GM21576 (cell line): ENCODE measurements around the gene B3GNT5.
"Not testable (repeated sequence)": the region's sequence is repeated elsewhere in the genome, so short reads cannot be mapped to it uniquely, and the experiment has no call there.

Experiments
- ATAC-seq: cut with Tn5 transposase; IDR thresholded peaks from one replicate; pipeline ENCODE4 v1.9.1; 2021; ENCODE audit warnings: mild to moderate bottlenecking, moderate library complexity; ENCODE audit not compliant: unreplicated experiment

The B3GNT5 gene

DNA sequence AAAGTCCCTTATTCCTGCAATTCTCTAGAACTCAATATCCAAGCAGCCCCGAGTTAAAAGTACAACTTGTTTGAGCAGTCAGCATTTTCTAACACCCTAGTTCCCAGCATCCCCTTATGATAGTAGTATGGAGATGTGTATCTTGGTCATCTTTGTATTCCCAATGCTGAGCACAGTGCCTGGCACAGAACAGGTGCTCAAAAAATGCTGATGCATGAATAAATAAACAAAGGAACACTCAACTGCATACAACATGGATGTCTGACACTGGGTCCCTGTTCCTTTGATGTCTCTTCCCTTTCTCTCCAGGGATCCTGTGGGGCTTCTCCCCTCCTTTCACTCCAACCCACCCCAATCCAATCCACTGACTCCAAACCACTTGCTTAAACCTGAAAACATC lies 23.9 kb upstream of the B3GNT5 start:
- ATAC-seq: no peak

DNA sequence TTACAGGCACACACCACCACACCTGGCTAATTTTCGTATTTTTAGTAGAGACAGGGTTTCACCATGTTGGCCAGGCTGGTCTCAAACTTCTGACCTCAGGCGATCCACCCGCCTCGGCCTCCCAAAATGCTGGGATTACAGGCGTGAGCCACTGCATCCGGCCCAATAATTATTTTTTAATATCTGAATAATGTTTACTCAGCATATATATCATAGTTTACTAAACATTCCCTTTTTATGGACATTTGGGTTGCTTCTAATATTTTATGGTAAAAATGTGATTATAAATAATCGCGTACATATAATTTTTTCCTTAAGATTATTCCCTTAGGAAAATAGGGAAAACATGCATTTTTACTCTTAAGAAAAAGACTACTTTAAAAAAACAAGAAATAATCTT lies 22.8 kb upstream of the B3GNT5 start:
- not testable (repeated sequence) for ATAC-seq

DNA sequence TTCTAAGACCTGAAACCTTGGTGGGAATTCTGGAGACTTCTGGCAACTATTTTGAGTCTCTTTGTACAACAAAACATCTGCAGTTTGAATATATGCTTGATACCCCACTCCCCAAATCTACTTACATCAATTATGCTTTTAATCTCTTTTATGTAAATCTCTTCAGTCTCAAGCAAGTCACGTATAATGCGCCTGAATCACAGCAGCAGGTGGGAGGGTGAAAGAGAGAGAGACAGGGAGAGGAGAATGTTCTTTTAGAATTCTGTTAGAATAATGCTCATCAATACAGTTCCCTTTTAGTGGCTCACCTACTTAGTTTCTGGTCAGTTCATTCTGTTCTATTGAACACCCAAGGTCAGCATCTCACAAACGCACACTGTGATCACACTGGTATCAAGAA lies 22.2 kb upstream of the B3GNT5 start:
- ATAC-seq: no peak

DNA sequence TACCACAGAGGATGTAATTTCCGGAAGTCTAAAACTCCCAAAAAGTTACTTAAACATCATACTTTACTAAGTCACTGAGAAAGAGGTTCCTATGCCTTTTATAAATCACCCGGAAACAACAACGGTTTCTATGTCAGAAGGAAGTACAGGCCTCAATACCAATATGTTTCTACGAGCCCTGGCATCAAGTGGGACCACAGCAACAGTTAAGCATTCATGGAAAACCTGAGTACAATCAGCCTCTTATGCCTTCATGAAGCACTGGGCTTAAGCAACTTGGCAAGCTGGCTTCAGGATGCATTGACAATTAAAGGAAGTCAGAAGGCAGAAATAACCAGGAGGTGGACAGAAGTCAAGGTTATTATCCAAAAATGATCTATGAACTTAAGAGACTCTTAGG lies 19.1 kb upstream of the B3GNT5 start:
- no peak for ATAC-seq

DNA sequence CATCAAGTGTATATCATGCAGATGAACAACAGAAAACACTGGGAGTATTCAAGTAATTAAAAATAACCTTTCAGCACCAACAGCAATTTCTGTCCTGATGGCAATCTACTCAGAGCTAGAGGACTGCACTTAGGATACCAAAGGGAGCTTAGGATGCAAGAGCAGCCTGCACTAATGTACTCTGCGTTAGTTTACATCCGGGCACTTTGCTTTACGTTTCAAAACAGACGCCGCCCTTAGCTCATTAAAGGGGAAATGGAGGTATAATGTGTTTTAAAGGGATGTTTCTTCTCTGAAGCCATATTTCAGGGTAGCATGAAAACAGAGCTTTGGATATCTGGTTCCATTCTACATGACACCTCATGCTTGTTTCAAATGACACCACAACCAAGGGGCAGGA lies 14.0 kb upstream of the B3GNT5 start:
- no peak for ATAC-seq

DNA sequence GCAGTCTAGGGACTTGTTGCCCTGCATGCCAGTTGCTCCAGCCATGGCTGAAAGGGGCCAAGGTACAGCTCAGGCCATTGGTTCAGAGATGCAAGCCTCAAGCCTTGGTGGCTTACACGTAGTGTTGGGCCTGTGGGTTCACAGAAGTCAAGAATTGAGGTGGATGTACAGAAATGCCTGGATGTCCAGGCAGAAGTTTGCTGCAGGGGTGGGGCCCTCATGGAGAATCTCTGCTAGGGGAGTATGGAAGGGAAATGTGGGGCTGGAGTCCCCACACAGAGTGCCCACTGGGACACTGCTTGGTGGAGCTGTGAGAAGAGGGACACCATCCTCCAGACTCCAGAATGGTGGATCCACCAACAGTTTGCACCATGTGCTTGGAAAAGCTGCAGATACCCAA lies 10.6 kb upstream of the B3GNT5 start:
- no peak for ATAC-seq

DNA sequence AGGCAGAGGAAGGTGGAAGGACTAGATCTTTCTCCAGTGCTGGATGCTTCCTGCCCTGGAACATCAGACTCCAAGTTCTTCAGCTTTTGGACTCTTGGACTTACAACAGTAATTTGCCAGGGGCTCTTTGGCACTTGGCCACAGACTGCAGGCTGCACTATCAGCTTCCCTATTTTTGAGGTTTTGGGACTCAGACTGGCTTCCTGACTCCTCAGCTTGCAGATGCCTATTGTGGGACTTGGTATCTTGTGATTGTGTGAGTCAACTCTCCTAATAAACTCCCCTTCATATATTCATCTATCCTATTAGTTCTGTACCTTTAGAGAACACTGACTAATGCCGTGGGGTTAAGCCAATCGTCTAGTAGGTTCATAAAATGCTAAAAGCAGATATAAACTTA lies 8.8 kb upstream of the B3GNT5 start:
- ATAC-seq: no peak

DNA sequence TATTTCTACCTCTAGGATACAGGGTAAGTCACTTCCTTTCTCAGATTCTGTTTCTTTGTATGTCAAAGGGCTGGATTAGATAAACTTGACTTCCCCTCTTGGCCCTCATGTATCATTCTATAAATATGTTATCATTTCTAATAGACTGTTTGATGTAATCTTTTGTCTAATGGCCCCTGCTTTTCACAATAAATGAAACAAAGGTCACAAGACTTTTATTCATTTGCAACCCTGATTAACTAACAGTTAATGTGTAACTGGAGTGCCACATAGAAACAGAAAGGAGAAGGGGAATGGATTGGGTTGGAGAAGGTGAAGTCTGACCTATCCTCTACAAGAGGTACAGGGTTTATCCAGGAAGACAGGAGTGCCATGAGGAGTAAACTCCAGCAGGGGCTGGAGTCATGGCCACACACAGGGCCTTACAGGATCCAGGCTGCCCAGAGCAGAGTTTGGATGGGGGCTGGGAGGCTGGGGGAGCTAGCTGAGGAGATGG lies 8.0 kb upstream of the B3GNT5 start:
- ATAC-seq: no peak

DNA sequence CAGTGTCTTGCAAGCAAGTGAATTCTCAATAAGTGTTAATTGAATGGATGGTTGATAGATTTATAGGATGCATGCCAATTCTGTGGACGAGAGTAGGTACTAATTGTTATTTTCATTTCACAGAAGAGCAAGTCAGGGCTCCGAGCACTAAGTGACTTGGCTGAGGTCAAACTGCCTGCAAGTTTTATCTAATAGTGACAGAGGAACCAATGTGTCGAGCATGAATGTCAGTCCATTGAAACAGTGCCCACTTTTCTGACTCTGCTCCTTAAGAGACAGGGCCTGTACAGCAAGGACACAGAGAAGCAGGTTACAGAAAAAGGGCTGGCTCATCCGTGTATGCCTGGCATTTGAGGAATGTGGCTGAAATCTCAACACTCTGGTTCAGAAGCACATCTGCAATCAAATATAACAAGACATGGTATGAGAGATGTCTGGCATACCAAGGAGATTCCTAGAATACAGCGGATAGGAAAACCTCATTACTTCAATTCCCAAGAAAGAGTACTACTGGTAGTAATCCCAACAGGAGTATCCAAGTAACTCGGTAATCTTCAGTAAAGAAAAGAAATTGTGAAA lies 6.0 kb upstream of the B3GNT5 start:
- ATAC-seq: no peak

DNA sequence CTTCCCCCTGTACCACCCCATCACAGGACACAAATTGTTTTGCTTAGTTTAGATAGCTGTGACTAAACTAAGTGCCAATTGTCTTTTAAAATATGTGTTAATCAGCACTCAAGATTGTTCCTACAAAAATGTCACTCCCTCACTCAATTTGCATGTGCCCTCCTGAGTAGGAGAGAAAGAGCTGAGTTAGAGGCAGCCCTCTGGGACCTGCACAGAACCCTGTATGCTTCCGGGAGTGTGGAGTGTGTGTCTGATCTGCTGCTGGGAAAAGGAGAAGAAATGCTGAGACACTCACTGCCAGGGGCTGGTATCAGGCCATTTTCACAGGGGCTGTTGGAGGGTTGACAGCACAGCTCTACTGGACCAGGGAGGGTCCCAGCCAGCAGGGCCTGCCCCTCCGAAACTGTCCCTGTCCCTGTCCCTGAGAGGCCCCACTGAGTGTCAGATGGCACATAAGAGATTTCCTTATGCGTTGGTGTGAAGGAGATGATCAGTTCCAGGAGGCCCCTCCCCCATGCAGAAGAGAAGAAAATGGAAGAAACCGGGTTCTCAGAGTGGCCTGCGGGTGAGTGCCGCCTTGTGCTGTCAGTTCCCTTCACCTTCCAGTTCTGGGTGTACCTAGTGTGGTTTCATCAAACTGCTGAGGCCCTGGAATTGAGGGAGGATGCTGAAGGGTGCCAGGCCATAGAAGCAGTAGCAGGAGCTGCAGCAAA lies 3.9 kb upstream of the B3GNT5 start:
- no peak for ATAC-seq

DNA sequence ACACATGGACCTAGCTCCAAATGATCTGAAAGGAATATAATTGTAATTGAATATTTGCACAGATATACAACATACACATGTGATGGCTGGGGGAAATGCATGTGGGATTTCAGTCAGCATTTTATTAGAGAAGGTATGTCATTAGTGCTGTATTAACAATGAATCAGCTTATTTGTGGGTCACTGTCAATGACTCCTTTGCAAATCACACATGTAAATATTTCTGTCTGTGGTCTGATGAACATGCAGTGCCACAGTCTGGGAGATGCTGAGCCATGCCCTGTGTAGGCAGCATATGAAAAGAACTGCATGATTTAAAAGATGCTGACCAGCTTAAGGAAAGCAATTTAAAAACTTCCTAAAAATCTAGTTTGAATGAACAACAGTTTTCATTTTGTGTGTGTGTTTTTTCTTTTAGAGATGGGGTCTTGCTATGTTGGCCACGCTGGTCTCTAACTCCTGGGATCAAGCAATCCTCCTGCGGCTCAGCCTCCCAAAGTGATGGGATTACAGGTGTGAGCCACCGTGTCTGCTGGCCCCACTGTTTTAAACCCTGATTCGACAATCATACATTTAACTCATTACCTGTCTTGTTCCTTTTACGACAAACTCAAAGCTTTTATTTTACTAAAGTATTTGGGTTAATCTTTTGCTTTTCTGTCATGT lies 803 bp upstream of the B3GNT5 start:
- ATAC-seq: no peak

DNA sequence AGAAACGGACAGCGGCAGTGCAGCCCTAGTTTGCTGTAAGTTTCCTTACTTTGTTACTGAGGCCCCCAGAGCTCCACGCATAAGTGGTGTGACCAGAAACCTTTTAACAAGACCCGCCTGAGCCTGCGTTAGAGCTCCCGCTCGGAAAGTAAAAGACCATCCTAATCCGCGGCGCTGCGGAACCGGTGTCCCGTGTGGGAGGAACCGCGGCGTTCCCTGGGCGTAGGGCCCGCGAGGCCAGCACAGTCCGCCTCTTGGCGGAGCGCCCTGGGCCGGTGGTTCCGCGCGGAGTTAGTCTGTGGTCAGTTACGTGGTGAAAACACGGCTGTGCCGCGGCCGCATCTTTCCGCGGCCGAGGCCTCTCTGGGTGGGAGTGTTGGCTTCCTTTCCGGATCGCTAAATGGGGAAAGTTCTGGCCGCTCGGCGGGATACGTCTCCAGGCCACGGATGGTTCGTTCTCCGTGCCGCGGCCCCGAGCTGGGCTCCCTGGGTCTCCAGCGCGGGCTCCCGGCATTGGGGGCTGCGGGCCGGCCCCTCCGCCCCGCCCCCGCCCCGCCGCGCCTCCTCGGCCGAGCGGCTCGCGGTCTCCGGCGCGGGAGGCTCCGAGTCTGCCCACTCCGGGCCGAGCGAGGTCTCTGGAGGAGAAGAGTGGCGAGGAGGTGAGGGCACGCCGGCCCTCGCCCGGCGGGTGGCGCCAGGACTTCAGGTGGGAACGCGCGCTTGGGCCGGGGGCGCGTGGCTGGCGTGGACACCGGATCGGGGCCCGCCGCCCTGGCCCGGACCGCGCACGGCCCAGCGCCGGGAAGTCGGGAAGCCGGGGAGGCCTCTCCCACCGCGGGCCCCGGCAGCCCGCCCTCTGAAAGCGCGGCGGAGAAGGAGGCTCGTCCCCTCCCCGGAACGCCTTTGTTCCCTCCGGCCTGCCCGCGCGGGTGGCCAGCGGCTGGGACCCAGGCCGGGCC lies 754 bp downstream of the B3GNT5 start:
- no peak for ATAC-seq

DNA sequence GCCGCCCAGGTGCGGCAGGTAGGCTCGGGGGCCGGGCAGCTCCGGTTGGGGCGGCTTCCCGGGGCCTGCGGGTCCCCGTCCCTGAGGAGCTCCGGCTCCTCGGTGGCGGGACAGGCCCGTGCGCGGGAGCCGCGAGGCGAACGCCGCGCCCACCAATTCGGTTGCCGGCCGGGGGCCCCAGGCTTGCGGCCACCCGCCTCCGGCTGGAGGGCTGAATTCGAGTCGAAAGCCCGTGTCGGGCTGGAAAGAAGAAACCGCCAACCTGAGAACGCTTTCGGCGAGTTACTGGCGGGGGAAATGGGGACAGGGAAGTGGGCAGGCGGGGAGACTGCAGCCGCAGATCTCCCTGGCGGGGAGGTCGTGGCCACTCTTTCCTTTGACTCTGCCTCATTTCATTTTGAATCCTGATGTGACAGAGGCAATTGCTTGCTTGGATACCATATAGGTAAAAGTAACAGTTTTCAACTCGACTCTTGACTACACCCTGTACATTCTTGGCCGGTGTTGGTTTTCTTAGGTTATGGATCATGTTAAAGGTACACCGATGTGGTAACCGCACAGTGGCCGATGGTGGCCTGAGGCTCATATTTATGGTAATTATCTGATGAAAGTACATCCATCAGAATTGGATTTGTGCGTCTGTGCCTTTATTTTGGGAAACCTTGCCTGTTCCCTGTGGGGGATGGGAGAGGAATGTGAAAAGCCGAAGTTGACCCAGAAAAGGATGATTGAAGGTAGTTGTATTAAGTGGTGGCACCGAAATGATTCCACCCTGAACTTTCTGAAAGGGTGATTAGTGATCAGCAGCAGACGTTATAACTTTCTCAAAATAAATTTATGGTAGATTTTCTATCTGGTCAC lies 1.7 kb downstream of the B3GNT5 start:
- ATAC-seq: no peak

DNA sequence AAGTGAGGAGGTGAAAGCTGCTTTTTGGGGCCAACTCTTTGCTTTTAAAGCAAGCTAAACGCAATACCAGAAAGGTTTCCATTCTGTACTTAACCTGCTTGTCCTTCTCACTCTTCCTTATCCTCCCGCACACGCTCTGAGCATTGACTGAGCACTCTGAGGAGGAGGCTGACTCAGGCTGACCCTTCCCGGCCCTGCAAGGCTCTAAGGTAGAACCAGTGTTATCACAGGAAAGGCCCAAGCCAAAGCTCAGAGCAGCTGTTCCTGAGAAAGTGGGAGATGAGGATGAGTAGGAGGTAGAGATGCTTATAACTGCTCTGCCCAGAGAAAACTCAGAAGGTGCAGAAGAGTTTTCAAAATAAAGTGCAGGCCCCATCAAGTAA lies 2.3 kb downstream of the B3GNT5 start:
- ATAC-seq: no peak

DNA sequence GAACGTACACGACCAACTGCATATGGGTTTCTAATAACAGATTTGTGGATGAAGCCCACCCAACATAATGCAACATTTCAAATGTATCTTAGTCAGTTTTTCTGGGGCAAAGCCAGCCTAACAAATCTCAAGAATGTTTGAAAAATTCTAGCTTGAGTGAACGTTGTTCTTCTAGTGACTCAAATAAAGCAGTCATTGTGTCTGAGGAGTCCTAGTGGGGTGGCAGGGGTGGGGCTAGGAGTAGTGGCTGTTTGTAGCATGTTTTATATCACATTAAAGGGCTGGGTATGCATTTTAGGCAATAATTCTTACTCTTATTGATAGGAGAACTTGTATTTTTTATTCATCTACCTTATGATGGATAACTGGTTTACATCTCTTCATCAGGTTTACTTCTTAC lies 6.0 kb downstream of the B3GNT5 start:
- no peak for ATAC-seq

DNA sequence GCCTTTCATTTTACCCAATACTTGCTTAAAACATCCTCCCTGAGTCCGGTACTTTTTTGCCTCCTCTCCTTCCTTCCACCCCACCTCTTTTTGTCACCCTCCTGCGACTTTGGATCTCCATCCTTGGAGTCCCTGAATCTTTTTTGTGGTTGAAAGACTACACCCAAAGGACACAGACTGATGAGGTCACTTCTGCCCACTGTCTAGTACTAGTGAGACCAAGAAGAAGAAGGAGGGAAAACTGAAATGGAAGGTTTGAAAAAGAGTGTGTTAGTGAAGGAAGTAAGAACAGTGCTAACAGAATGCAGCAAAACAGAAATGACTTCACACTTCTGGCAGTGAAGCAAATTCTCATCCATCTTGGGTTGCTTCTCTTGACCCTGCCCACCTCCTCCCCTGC lies 6.6 kb downstream of the B3GNT5 start:
- no peak for ATAC-seq

DNA sequence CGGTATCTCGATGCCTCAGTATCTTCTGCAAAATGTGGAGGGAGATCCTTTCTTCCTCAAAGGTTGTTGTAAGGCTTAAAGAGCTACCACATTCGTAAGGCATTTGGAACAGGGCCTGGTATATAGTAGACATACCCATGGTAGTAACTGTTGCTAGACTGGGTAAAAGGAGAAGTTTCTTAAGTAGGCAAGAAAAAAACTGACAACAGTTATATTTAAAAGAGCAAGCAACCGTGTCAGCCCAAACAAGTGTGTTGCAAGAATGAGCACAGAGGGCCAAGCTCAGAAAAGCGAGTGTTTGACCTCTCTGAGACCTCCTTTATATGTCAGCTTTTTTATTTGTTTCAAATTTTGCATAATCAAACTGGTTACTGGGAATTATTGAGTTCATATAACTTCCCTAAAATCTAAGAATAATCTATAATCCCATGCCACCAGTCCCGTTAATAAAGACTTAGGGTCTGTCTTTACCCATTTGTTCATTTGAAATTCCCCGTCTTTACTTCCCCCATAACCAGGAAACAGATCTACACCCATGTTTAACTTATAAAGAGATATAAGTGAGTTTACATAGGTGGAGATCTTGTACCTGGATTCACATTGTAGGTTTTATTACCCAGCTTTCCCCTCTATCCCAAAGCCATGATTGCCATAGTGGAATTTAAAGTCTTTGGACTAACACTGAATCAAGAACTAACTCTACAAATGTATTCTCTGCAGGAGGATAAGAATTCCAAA lies 7.3 kb downstream of the B3GNT5 start:
- no peak for ATAC-seq

DNA sequence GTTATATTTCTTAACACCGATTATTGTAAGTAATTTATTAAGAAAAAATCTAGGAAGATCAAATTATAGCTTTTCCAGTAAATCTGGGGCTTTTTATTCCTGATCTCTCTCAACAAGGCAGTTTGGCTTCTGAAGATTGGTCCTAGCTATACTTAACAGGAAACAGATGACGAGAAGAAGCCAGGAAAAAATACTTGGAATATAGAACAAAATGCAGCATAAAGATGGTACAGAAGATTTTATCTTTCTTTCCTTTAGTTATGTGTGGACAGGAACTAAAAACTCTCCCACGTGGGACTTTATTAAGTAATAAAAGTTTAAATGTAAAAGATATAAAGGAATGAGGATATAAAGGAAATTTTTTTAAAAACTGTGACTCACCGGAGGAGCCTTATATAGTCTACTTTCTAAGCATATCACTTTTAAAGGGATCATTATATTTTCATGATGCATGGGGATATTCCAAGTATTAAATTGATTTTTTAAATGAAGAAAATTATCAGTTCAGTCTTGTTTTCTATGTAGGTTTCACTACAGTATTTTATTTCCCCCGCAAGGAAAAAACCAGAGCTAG lies 8.2 kb downstream of the B3GNT5 start:
- no peak for ATAC-seq

DNA sequence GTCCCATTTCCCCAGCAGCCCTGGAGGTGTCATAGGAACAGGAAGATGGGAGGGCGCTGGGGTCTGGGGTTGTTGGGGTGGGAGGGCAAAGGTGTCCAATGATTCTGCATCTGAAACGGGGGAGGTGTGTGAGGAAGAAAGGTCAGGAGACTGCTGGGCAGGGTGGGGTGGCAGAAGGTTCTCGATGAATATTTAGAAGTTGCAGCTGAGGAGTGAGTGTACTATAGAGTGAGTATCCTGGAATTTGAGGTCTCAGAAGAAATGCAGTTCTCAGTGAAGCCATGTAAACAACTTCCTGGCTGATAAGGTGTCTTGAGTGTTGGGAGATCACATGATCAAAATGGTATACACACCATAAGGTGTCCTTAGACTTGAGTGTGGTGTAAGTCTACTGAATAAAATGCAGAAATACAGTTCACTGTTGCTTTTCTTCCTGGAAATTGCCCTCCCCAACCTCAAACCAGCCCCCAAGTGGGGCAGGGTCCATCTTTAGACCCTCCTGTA lies 9.9 kb downstream of the B3GNT5 start:
- no peak for ATAC-seq
